Mesenchymal stem cell (in vitro differentiated cells and primary cell): ENCODE results near the gene SERP2.

Source experiments
- DNase-seq: peaks from one replicate; pipeline ENCODE4 v3.0.0-alpha.2; 2013
- H2AFZ ChIP-seq: one replicate; pipeline ENCODE4 v1.6.1; 2013; ENCODE audit warnings: low read depth, mild to moderate bottlenecking, control low read depth, inconsistent platforms, low read length, moderate library complexity
- H2AK5ac ChIP-seq: 2 replicates; pipeline ENCODE4 v1.6.1; 2013; ENCODE audit warnings: low read length, moderate library complexity, mild to moderate bottlenecking, inconsistent platforms; ENCODE audit not compliant: severe bottlenecking
- H2BK120ac ChIP-seq: one replicate; pipeline ENCODE4 v1.6.1; 2013; ENCODE audit warnings: low read depth, mild to moderate bottlenecking, inconsistent platforms, low read length, moderate library complexity
- H2BK12ac ChIP-seq, 2 experiments: one replicate each; pipeline ENCODE4 v1.6.1; 2013; ENCODE audit warnings: inconsistent platforms in 2 of 2, low read length in 2 of 2, mild to moderate bottlenecking in 2 of 2, moderate library complexity in 2 of 2, control low read depth in 1 of 2
- H2BK15ac ChIP-seq: one replicate; pipeline ENCODE4 v1.6.1; 2013; ENCODE audit warnings: mild to moderate bottlenecking, low read depth, inconsistent platforms; ENCODE audit not compliant: poor library complexity, severe bottlenecking
- H2BK5ac ChIP-seq: 2 replicates; pipeline ENCODE4 v1.6.1; 2013; ENCODE audit warnings: low read depth, mild to moderate bottlenecking, low read length, control low read depth, inconsistent platforms; ENCODE audit not compliant: poor library complexity, severe bottlenecking
- H3K14ac ChIP-seq, 2 experiments: one replicate each; pipeline ENCODE4 v1.6.1; 2013; ENCODE audit warnings: inconsistent platforms in 2 of 2, low read length in 2 of 2, control low read depth in 1 of 2, mild to moderate bottlenecking in 1 of 2, moderate library complexity in 1 of 2
- H3K18ac ChIP-seq, 2 experiments: one replicate each; pipeline ENCODE4 v1.6.1; 2013; ENCODE audit warnings: inconsistent platforms in 2 of 2, low read length in 2 of 2, control low read depth in 1 of 2, low read depth in 1 of 2, mild to moderate bottlenecking in 1 of 2
- H3K23ac ChIP-seq, 2 experiments: one replicate each; pipeline ENCODE4 v1.6.1; 2013; ENCODE audit warnings: inconsistent platforms in 2 of 2, low read length in 2 of 2, mild to moderate bottlenecking in 2 of 2, moderate library complexity in 2 of 2, control low read depth in 1 of 2
- H3K27ac ChIP-seq: 2 replicates; pipeline ENCODE4 v1.5.1; 2013; ENCODE audit warnings: mild to moderate bottlenecking, moderate library complexity, low read length, control low read depth, inconsistent platforms; ENCODE audit not compliant: poor library complexity, severe bottlenecking
- H3K27me3 ChIP-seq, 2 experiments: 2 replicates each; pipeline versions ENCODE4 v1.6.1 to v1.7.0; 2013; ENCODE audit warnings: low read length in 2 of 2, mild to moderate bottlenecking in 2 of 2, moderate library complexity in 2 of 2, control low read depth in 1 of 2, inconsistent platforms in 1 of 2; ENCODE audit not compliant: control insufficient read depth in 1 of 2, insufficient read depth in 1 of 2
- H3K36me3 ChIP-seq, 2 experiments: 2 replicates each; pipeline versions ENCODE4 v1.6.1 to v1.7.0; 2013; ENCODE audit warnings: low read length in 2 of 2, control low read depth in 1 of 2, inconsistent platforms in 1 of 2, low read depth in 1 of 2, mild to moderate bottlenecking in 1 of 2; ENCODE audit not compliant: insufficient read depth in 2 of 2, control insufficient read depth in 1 of 2
- H3K4ac ChIP-seq, 2 experiments: one replicate each; pipeline ENCODE4 v1.6.1; 2013; ENCODE audit warnings: inconsistent platforms in 2 of 2, low read length in 2 of 2, mild to moderate bottlenecking in 2 of 2, moderate library complexity in 2 of 2, control low read depth in 1 of 2, low read depth in 1 of 2
- H3K4me1 ChIP-seq: 2 replicates; pipeline ENCODE4 v1.6.1; 2013; ENCODE audit warnings: low read depth, low read length, control low read depth; ENCODE audit not compliant: control insufficient read depth, insufficient read depth
- H3K4me2 ChIP-seq: 2 replicates; pipeline ENCODE4 v1.6.1; 2013; ENCODE audit warnings: low read length, mild to moderate bottlenecking, inconsistent platforms; ENCODE audit not compliant: poor library complexity, severe bottlenecking
- H3K4me3 ChIP-seq, 2 experiments: 2 replicates each; pipeline versions ENCODE4 v1.5.1 to v1.7.0; 2013; ENCODE audit warnings: low read length in 2 of 2, mild to moderate bottlenecking in 2 of 2, control low read depth in 1 of 2, low read depth in 1 of 2; ENCODE audit not compliant: insufficient read depth in 1 of 2
- H3K79me1 ChIP-seq: replicated peaks from 2 replicates; pipeline ENCODE4 v1.6.1; 2013; ENCODE audit warnings: mild to moderate bottlenecking, control low read depth, low read length, inconsistent platforms; ENCODE audit not compliant: poor library complexity, severe bottlenecking
- H3K9ac ChIP-seq: 2 replicates; pipeline ENCODE4 v1.7.0; 2013; ENCODE audit warnings: mild to moderate bottlenecking, low read length, moderate library complexity
- H3K9me3 ChIP-seq: 2 replicates; pipeline ENCODE4 v1.7.0; 2013; ENCODE audit warnings: mild to moderate bottlenecking, low read length; ENCODE audit not compliant: control insufficient read depth
- H4K8ac ChIP-seq: one replicate; pipeline ENCODE4 v1.6.1; 2013; ENCODE audit warnings: inconsistent platforms, mild to moderate bottlenecking, low read length, moderate library complexity
- H4K91ac ChIP-seq: one replicate; pipeline ENCODE4 v1.6.1; 2013; ENCODE audit warnings: mild to moderate bottlenecking, low read length, inconsistent platforms
- WGBS: methylation state at CpG from one replicate; pipeline ENCODE4 v1.1.7; 2013; ENCODE audit warnings: mixed read lengths; 5-methylcytosine and 5-hydroxymethylcytosine counted together

Gene SERP2

DNA sequence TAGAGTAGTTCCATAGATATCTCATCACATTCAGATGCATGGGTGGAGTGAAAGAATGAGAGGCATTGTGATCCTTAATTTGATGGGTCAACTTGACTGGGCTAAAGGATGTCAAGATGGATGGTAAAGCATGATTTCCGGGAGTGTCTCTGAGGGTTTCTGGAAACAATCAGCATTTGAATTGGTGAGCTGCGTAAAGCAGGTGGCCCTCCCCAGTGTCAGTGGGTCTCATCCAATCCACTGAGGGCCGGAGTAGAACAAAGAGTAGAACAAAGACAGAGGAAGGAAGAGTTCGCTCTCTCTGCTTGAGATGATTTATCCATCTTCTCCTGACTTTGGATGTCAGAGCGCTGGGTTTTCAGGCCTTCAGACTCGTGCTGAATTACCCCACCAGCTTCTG lies 43.1 kb downstream of the SERP2 start:
- Histone ChIP-seq H3K4me3 (no peak overlapping the region), H4K8ac (no peak overlapping the region), H3K27ac (no peak overlapping the region), H2BK12ac (no peak overlapping the region), H3K79me1 (no peaks in the 10 kb centered on the region), H2AFZ (no peak overlapping the region), H3K9me3 (no peaks in the 10 kb centered on the region), H2BK15ac (no peak overlapping the region), H3K14ac (no peak overlapping the region), H2AK5ac (no peak overlapping the region), H3K23ac (no peak overlapping the region), H3K18ac (no peak overlapping the region), H3K4me2 (no peak overlapping the region), H4K91ac (no peak overlapping the region), H3K36me3 (no peaks in the 10 kb centered on the region), H3K27me3 (peaks cover 0 to 26% of the 10 kb centered on the region in 2 experiments), H3K4me1 (peaks cover 14% of the 10 kb centered on the region), H2BK120ac (no peak overlapping the region), H3K4ac (no peak overlapping the region), H2BK5ac (no peak overlapping the region), H3K9ac (no peak overlapping the region)
- 92% methylated on average over 6 of the region's 6 CpGs for WGBS
- no peak for DNase-seq

DNA sequence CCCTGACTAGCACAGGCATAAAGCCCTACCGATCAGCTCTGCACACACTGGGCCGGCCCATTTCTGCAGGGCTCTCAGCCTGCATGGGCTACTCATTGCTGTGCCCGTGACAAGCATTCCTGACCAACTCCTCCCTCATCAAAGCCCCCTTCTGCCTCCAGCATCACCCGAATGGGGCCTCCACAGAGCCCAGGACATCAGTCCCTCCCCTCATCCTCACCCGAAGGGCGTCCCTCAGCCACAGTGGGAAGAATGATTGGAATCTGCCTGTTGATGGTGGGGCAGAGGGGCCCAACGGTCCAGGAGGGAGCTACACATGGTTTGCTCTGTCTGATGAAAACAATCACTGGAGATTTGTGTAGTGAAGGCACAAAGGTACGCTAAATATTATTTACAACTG lies 43.8 kb downstream of the SERP2 start:
- peak overlapping the region; percentile 10 for H2AFZ ChIP-seq
- no peak overlapping the region for H4K91ac ChIP-seq
- no peak overlapping the region for H3K9ac ChIP-seq
- DNase-seq: no peak
- H3K4ac ChIP-seq: no peak overlapping the region
- no peak overlapping the region for H4K8ac ChIP-seq
- no peaks in the 10 kb centered on the region for H3K36me3 ChIP-seq
- no peak overlapping the region for H2BK15ac ChIP-seq
- no peak overlapping the region for H3K14ac ChIP-seq
- no peak overlapping the region for H2BK12ac ChIP-seq
- H3K27ac ChIP-seq: peak overlapping the region; percentile 3
- peaks cover 14% of the 10 kb centered on the region for H3K4me1 ChIP-seq
- H3K4me2 ChIP-seq: peak overlapping the region; percentile 2
- H3K4me3 ChIP-seq: no peak overlapping the region
- H2BK5ac ChIP-seq: no peak overlapping the region
- H3K18ac ChIP-seq: no peak overlapping the region
- H2BK120ac ChIP-seq: no peak overlapping the region
- H3K79me1 ChIP-seq: no peaks in the 10 kb centered on the region
- H3K9me3 ChIP-seq: no peaks in the 10 kb centered on the region
- 78% methylated on average over 6 of the region's 8 CpGs for WGBS
- peaks cover 0 to 26% of the 10 kb centered on the region in 2 experiments for H3K27me3 ChIP-seq
- H2AK5ac ChIP-seq: no peak overlapping the region
- H3K23ac ChIP-seq: no peak overlapping the region

DNA sequence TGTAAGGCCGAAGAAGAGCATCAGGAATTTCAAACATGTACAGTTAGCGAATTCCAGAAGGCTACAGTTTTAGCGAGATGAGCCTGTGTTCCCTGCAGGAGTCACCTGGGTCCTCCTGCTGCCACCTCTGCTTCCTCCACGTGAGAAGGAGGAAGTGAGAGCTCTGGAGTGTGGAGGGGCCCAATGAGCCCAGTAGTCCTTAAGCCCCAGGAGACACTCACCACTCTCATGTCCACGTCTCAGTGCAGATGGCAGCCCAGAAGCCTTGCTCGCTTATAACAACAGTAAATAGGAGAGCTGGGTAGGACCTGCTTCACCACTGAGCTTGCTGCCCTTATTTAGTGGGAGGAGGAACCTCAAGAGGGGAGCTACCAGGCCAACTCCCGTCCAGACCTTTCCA lies 44.3 kb downstream of the SERP2 start:
- DNase-seq: no peak
- peak overlapping the region; percentile 25 for H3K27ac ChIP-seq
- peak overlapping the region; percentile 10 for H2AFZ ChIP-seq
- H4K91ac ChIP-seq: no peak overlapping the region
- H3K4me2 ChIP-seq: peak overlapping the region; percentile 2
- no peak overlapping the region for H2BK5ac ChIP-seq
- no peaks in the 10 kb centered on the region for H3K36me3 ChIP-seq
- no peak overlapping the region for H3K4me3 ChIP-seq
- no peak overlapping the region for H2BK120ac ChIP-seq
- no peaks in the 10 kb centered on the region for H3K9me3 ChIP-seq
- peaks cover 14% of the 10 kb centered on the region for H3K4me1 ChIP-seq
- H3K79me1 ChIP-seq: no peaks in the 10 kb centered on the region
- peak overlapping the region in 1 of 2 experiments; percentile 63 for H3K14ac ChIP-seq
- no peak overlapping the region for H3K9ac ChIP-seq
- H3K18ac ChIP-seq: peak overlapping the region in 1 of 2 experiments; percentile 51
- H2BK15ac ChIP-seq: no peak overlapping the region
- no peak overlapping the region for H3K4ac ChIP-seq
- H3K27me3 ChIP-seq: peaks cover 0 to 28% of the 10 kb centered on the region in 2 experiments
- H2AK5ac ChIP-seq: peak overlapping the region; percentile 19
- 71% methylated on average over 7 of the region's 7 CpGs for WGBS
- H2BK12ac ChIP-seq: no peak overlapping the region
- no peak overlapping the region for H3K23ac ChIP-seq
- peak overlapping the region; percentile 35 for H4K8ac ChIP-seq

DNA sequence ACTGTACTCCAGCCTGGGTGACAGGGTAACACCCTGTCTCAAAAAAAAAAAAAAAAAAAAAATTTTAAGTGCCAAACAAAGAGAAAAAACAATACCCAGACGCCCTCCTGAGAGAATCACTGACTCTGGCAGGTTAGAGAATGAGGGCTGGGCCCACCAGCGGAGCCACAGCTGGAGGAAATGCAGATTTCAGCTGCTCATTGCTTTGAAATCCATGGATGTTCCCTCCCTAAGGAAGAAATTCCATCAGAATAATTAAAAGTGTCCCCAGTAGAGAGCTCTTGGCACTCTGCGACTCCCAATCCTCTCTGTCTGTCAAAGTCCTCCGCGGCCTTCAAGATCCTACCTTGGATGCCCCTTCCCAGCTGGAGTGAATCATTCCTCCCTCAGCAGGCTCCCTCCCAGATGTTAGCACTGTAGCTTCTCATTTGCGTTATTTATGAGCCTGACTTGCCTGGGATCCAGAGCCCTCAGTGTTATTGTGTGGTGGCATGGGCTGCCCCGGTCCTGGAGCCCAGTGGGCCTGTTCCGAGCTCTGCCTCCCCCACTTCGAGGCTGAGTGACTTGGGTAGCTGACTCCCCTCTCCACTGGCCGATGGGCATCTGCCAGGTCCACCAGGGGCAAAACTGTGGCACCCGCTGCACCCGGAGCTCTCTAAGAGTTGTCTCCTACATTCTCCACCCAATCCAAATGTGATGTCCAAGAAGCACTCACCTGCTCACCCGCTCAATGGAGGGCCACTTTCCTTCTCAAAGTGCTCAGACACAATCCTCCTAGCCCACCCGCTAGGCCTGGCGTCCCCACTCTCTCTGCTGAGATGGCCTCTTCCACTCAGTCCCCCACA lies 47.0 kb downstream of the SERP2 start:
- Histone ChIP-seq H2AFZ (no peak overlapping the region), H3K36me3 (no peaks in the 10 kb centered on the region), H3K4ac (no peak overlapping the region), H4K8ac (no peak overlapping the region), H3K9ac (no peak overlapping the region), H3K27ac (no peak overlapping the region), H3K4me3 (no peak overlapping the region), H2BK12ac (no peak overlapping the region), H3K23ac (no peak overlapping the region), H3K79me1 (no peaks in the 10 kb centered on the region), H4K91ac (no peak overlapping the region), H2BK120ac (no peak overlapping the region), H3K4me1 (peaks cover 14% of the 10 kb centered on the region), H2AK5ac (no peak overlapping the region), H3K27me3 (peaks cover 0 to 35% of the 10 kb centered on the region in 2 experiments), H2BK5ac (no peak overlapping the region), H3K9me3 (no peaks in the 10 kb centered on the region), H2BK15ac (no peak overlapping the region), H3K18ac (no peak overlapping the region), H3K4me2 (no peak overlapping the region), H3K14ac (peak overlapping the region in 1 of 2 experiments; percentile 89)
- no peak for DNase-seq
- WGBS: 78% methylated on average over 15 of the region's 15 CpGs
